CD14-positive monocyte (primary cell): ENCODE results near the gene KMT2E. TPM values are rescaled to one million over a fixed set of nuclear protein-coding genes. Genes with fewer than 3 reads are reported as not detected.
A peak's percentile ranks its signal among the peaks of the same experiment; 100 is the strongest.

Source experiments
- DNase-seq, 3 donors: peaks; one replicate each; pipeline ENCODE4 v3.0.0-alpha.2; 2011 to 2022
- H2AFZ ChIP-seq: 2 replicates; pipeline ENCODE4 v1.6.0; 2012; ENCODE audit warnings: mild to moderate bottlenecking, low read depth, low read length, inconsistent platforms; ENCODE audit not compliant: insufficient read depth, poor library complexity, severe bottlenecking
- H3K27ac ChIP-seq, 2 donors: 1 replicate in 1 of 2; 2 replicates in 1 of 2; pipeline ENCODE4 v1.5.1; 2012 to 2013; ENCODE audit warnings: low read length in 2 of 2, control low read depth in 1 of 2, inconsistent platforms in 1 of 2, low read depth in 1 of 2, mild to moderate bottlenecking in 1 of 2
- H3K27me3 ChIP-seq, 2 donors: one replicate each; pipeline versions ENCODE4 v1.6.0 to v1.6.1; 2011 to 2013; ENCODE audit warnings: low read length in 2 of 2; ENCODE audit not compliant: control insufficient read depth in 2 of 2, insufficient read depth in 2 of 2
- H3K36me3 ChIP-seq, 2 donors: replicated peaks in 1 of 2; 1 replicate in 1 of 2; 2 replicates in 1 of 2; pipeline versions ENCODE4 v1.5.1 to v1.6.1; 2012 to 2013; ENCODE audit warnings: low read length in 2 of 2, control low read depth in 1 of 2, inconsistent platforms in 1 of 2, mild to moderate bottlenecking in 1 of 2; ENCODE audit not compliant: insufficient read depth in 2 of 2, control insufficient read depth in 1 of 2
- H3K4me1 ChIP-seq, 2 donors: 1 replicate in 1 of 2; 2 replicates in 1 of 2; pipeline versions ENCODE4 v1.5.1 to v1.6.1; 2012 to 2013; ENCODE audit warnings: low read length in 2 of 2, control low read depth in 1 of 2, inconsistent platforms in 1 of 2, mild to moderate bottlenecking in 1 of 2, moderate library complexity in 1 of 2; ENCODE audit not compliant: insufficient read depth in 2 of 2, control insufficient read depth in 1 of 2
- H3K4me2 ChIP-seq: replicated peaks from 2 replicates; pipeline ENCODE3; 2012; ENCODE audit warnings: low read length, moderate library complexity, mild to moderate bottlenecking; ENCODE audit not compliant: poor library complexity, severe bottlenecking; ENCODE audit errors: extremely low read depth
- H3K4me3 ChIP-seq, 3 experiments: fragments of 200-600 bp in 1 of 3; sonication (generic) in 1 of 3; replicated peaks in 1 of 3; 1 replicate in 2 of 3; 2 replicates in 1 of 3; pipeline ENCODE4 v1.5.1; 2011 to 2013; ENCODE audit warnings: low read length in 3 of 3, mild to moderate bottlenecking in 3 of 3, control low read depth in 2 of 3, low read depth in 2 of 3, inconsistent platforms in 1 of 3, moderate library complexity in 1 of 3
- H3K79me2 ChIP-seq: 2 replicates; pipeline ENCODE4 v1.6.0; 2012; ENCODE audit warnings: mild to moderate bottlenecking, control low read depth, inconsistent platforms, low read length, moderate library complexity; ENCODE audit not compliant: insufficient read depth
- H3K9ac ChIP-seq: 2 replicates; pipeline ENCODE4 v1.6.0; 2017; ENCODE audit warnings: low read length, mild to moderate bottlenecking; ENCODE audit not compliant: insufficient read depth, poor library complexity, severe bottlenecking
- H3K9me3 ChIP-seq, 2 donors: replicated peaks in 1 of 2; 1 replicate in 1 of 2; 2 replicates in 1 of 2; pipeline versions ENCODE4 v1.5.1 to v1.6.1; 2012 to 2013; ENCODE audit warnings: low read length in 2 of 2, control low read depth in 1 of 2; ENCODE audit not compliant: control insufficient read depth in 1 of 2, insufficient read depth in 1 of 2
- H4K20me1 ChIP-seq: 2 replicates; pipeline ENCODE4 v1.6.0; 2012; ENCODE audit warnings: mild to moderate bottlenecking, low read length, control low read depth, moderate library complexity; ENCODE audit not compliant: insufficient read depth
- H3K27ac Mint-ChIP-seq, 7 donors: one replicate each; pipeline ENCODE4 v1.8.0; 2020; ENCODE audit warnings: mild to moderate bottlenecking in 7 of 7, mixed read lengths in 7 of 7, moderate library complexity in 6 of 7, inconsistent platforms in 2 of 7
- H3K27me3 Mint-ChIP-seq, 3 donors: one replicate each; pipeline ENCODE4 v1.8.0; 2021 to 2022; ENCODE audit warnings: low read depth in 3 of 3, mild to moderate bottlenecking in 3 of 3, mixed read lengths in 3 of 3, moderate library complexity in 3 of 3, inconsistent platforms in 1 of 3
- H3K36me3 Mint-ChIP-seq, 2 donors: one replicate each; pipeline ENCODE4 v1.8.0; 2020; ENCODE audit warnings: mixed read lengths in 2 of 2, inconsistent platforms in 1 of 2, mild to moderate bottlenecking in 1 of 2
- H3K4me1 Mint-ChIP-seq: one replicate; pipeline ENCODE4 v1.8.0; 2020; ENCODE audit warnings: mild to moderate bottlenecking, mixed read lengths
- H3K4me3 Mint-ChIP-seq, 2 donors: one replicate each; pipeline ENCODE4 v1.8.0; 2020; ENCODE audit warnings: mild to moderate bottlenecking in 2 of 2, mixed read lengths in 2 of 2, moderate library complexity in 1 of 2
- H3K9me3 Mint-ChIP-seq, 7 donors: one replicate each; pipeline ENCODE4 v1.8.0; 2020 to 2022; ENCODE audit warnings: mixed read lengths in 7 of 7, mild to moderate bottlenecking in 6 of 7, moderate library complexity in 6 of 7, inconsistent platforms in 2 of 7
- CTCF ChIP-seq: fragments of 200-600 bp; IDR thresholded peaks from one replicate; pipeline ENCODE4 v1.8.0; 2022; ENCODE audit warnings: antibody characterized with exemption, mild to moderate bottlenecking
- WGBS: methylation state at CpG from one replicate; pipeline ENCODE4 v1.1.5; 2013; ENCODE audit warnings: missing lambda C conversion rate; ENCODE audit not compliant: insufficient coverage; 5-methylcytosine and 5-hydroxymethylcytosine counted together
- intact Hi-C, 2 donors: fragments of 100-400 bp; cut with micrococcal nuclease; formaldehyde crosslinking; loops; one replicate each; pipeline versions ENCODE4 v1.15.0 to v1.15.1; 2023
- polyA minus RNA-seq: library from RNA; depleted of rRNA, polyadenylated mRNA; stranded (reverse); fragments of >200 nt; gene quantifications from 2 replicates; pipeline ENCODE4 v1.2.3, GENCODE V29; 2012
- polyA plus RNA-seq, 3 donors: library from polyadenylated mRNA; depleted of rRNA in 1 of 3; unstranded in 2 of 3; stranded (reverse) in 1 of 3; fragments of 300-500 nt in 2 of 3; fragments of >200 nt in 1 of 3; fragmentation: Illumina TruSeq in 2 of 3; gene quantifications; 1 replicate in 2 of 3; 2 replicates in 1 of 3; pipeline ENCODE4 v1.2.3, GENCODE V29; 2012 to 2021
- total RNA-seq, 12 experiments: library from RNA in 1 of 12; stranded (reverse) in 1 of 12; fragments of 120-200 nt in 1 of 12; gene quantifications; one replicate each; pipeline ENCODE4 v1.2.4 and lab custom pipeline; 2013 to 2026; ENCODE audit warnings: mixed read lengths in 6 of 12, inconsistent platforms in 1 of 12

Gene KMT2E
- 86.5 TPM for total RNA-seq (2013)
- polyA plus RNA-seq (10 to 100 TPM; 21.5 to 58.0 (median 33.1) TPM), polyA minus RNA-seq (97.5 and 99.6 TPM in 2 replicates), total RNA-seq (lab: John Stamatoyannopoulos, UW) (154 to 331 (median 247) reads per million in 11 experiments)

- Mint-ChIP-seq H3K4me1 (peaks cover 37% of the 10 kb centered on the region), H3K9me3 (peaks cover 0 to 5% (median 0%) of the 10 kb centered on the region in 7 donors), H3K4me3 (peak within 1 kb of the TSS; percentile 97 to 98), H3K27me3 (peaks cover 0 to 8% (median 4%) of the 10 kb centered on the region in 3 donors), H3K36me3 (peaks cover 7 to 10% of the 10 kb centered on the region in 2 donors), H3K27ac (peak within 1 kb of the TSS; percentile 100)
- Histone ChIP-seq H3K79me2 (peaks cover 59% of the 10 kb centered on the region), H3K4me2 (peak within 1 kb of the TSS; percentile 95), H3K9ac (peak within 1 kb of the TSS; percentile 99), H3K27me3 (no peaks in the 10 kb centered on the region), H3K27ac (peak within 1 kb of the TSS; percentile 94 to 100), H3K4me3 (peak within 1 kb of the TSS; percentile 92 to 100 (median 99)), H3K4me1 (peaks cover 34 to 60% of the 10 kb centered on the region in 2 donors), H3K36me3 (no peaks in the 10 kb centered on the region), H2AFZ (peak within 1 kb of the TSS; percentile 52), H3K9me3 (no peaks in the 10 kb centered on the region), H4K20me1 (peaks cover 31% of the 10 kb centered on the region)
- TF ChIP-seq CTCF, result peak; percentile 47
- WGBS, result 1% methylated on average over 31 of the region's 69 CpGs
- peak; percentile 85 to 87 (median 85) for DNase-seq
- intact Hi-C loops, result loop anchor here (1.0 to 10.0 kb wide), 4 partner anchors 29 to 69 kb away; no protein-coding TSS in a partner anchor
Measured at GRCh38 chr7:105013816-105014692, at the start of gene KMT2E. Gene KMT2E (plus strand): TSS chr7:105014205. CDS start chr7:105040953, 26,748 bp downstream.

- Mint-ChIP-seq H3K27ac (no peak overlapping the region), H3K36me3 (peaks cover 8 to 16% of the 10 kb centered on the region in 2 donors)
- no peaks in the 10 kb centered on the region for H3K9me3 ChIP-seq
Measured at GRCh38 chr7:104964626-104965236, 49.3 kb upstream of the KMT2E start.

More at GRCh38 chr7:104964626-104965236, 49.3 kb upstream of the KMT2E start:
- TF ChIP-seq CTCF, result no peak
- peaks cover 43 to 46% of the 10 kb centered on the region in 2 donors for H3K4me1 ChIP-seq
- no peak overlapping the region for H3K9ac ChIP-seq
- H3K79me2 ChIP-seq, result peaks cover 3% of the 10 kb centered on the region
- H3K27me3 ChIP-seq, result no peaks in the 10 kb centered on the region
- no peak overlapping the region for H3K4me3 Mint-ChIP-seq
- no peak overlapping the region for H3K27ac ChIP-seq
- H2AFZ ChIP-seq, result no peak overlapping the region
- peaks cover 50% of the 10 kb centered on the region for H3K4me1 Mint-ChIP-seq
- no peaks in the 10 kb centered on the region for H3K9me3 Mint-ChIP-seq
- H3K4me2 ChIP-seq, result no peak overlapping the region
- intact Hi-C loops, result no loop called here
- no peaks in the 10 kb centered on the region for H3K36me3 ChIP-seq
- peaks cover 0 to 5% (median 2%) of the 10 kb centered on the region in 3 donors for H3K27me3 Mint-ChIP-seq
- no peaks in the 10 kb centered on the region for H4K20me1 ChIP-seq
- DNase-seq, result no peak
- 87% methylated on average over 3 of the region's 6 CpGs for WGBS
- no peak overlapping the region for H3K4me3 ChIP-seq
